HG03571 (cell line): Measurements from ENCODE around the gene NRSN1.

Experiments used
- ATAC-seq: cut with Tn5 transposase; IDR thresholded peaks from one replicate; pipeline ENCODE4 v1.9.1; 2021; ENCODE audit not compliant: unreplicated experiment

NRSN1 gene

GRCh38 chr6:24125980-24126379 is at the start of gene NRSN1:
NRSN1 (plus strand) TSS chr6:24126215; CDS start chr6:24134328, 8,113 bp downstream.
- no peak for ATAC-seq

GRCh38 chr6:24078200-24078599 is 47.8 kb upstream of the NRSN1 start:
- ATAC-seq, result no peak

- no peak for ATAC-seq
Measured at GRCh38 chr6:24079076-24079475, 46.9 kb upstream of the NRSN1 start.

GRCh38 chr6:24080711-24081110 is 45.3 kb upstream of the NRSN1 start:
- ATAC-seq, result no peak

DNA sequence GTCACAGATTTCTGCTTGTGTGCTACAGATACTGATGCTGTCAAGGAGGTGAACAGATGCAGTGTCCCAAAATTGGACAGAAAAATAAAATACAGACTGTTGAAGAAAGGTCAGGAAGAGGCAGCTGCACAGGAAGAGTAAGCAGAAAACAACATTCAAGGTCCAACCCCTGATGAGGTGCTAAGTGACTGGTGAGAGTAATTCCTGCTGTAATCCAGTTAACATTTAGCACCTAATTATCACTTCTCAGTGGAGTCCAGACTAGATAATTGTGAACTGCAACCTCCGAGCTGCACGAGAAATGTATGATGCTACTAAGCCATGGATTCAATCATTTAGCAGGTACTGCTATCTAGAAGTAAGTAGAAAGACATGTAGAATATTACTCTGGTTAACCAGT is 36.3 kb upstream of the NRSN1 start:
- ATAC-seq, result no peak

GRCh38 chr6:24092407-24092806 is 33.6 kb upstream of the NRSN1 start:
- ATAC-seq, result no peak

GRCh38 chr6:24093381-24093780 is 32.6 kb upstream of the NRSN1 start:
- ATAC-seq, result no peak

DNA sequence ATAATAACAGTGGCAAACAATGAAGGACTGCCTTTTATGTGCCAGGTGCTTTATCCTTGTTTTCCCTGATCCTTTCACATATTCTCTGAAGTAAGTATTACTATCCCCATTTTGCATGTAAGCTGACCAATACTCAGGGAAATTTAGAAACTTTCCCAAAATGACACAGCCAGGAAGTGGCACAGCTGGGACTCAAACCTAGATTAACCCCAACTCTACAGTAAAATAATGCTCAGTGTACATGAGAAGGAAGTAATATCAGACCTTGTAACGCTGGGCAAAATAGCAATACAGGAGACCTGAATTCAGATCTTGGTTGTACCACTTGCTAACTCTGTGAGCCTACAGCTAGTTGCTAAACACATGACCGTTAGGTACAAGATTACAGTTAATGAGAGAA is 26.8 kb upstream of the NRSN1 start:
- ATAC-seq, result no peak

DNA sequence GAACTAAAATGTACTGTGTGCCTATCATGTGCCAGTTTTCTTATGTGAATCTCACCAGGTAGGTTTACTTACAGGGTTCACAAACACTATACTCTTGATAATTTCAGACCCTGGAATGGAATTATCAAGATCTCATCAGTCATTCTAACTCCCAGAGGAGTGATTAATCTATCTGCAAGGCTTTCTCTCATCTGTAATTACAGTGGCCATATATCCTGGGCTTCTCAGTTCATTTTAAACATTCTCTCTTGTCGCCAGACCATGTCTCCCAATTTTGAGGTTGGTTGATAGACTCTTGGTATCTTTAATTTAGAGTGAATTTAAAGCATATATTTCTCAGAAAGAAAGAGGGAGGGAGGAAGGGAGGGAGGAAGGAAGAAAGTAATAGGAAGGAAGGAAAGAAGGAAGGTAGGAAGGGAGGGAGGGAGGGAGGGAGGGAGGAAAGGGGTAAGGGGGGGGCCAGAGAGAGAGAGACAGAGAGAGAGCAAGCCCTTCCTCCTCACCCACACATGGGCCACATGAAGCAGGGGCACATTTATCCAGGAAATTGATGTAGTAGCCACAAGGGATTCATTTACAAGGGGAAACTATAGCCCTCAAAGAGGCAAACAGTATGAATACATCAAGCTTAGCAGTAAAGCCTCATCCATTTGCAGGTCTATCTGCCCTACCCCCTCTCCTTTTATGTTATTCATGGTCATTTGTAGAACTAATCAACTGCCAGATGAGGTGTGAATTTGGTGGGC is 25.8 kb upstream of the NRSN1 start:
- ATAC-seq, result no peak

GRCh38 chr6:24100770-24101155 is 25.3 kb upstream of the NRSN1 start:
- no peak for ATAC-seq

DNA sequence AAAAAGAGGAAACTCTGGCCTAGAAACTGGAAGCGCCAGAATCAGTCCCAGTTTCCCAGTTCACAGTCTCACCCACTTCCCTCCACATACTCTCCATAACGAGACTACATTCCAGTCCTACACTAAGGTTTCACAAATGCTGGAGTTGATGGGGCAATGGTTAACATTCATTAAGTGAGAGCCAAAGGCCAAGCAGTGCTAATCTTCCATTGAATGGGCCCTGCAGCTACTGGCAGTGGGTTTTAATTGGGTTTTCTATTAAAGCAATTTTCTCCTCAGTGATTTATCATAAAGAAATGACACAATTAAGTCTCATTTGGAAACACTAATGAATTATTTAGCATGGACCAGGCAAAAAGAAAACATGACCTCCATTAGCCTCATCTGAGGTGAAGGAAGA is 20.8 kb upstream of the NRSN1 start:
- ATAC-seq, result no peak

- ATAC-seq, result no peak
Measured at GRCh38 chr6:24106291-24106690, 19.7 kb upstream of the NRSN1 start.

DNA sequence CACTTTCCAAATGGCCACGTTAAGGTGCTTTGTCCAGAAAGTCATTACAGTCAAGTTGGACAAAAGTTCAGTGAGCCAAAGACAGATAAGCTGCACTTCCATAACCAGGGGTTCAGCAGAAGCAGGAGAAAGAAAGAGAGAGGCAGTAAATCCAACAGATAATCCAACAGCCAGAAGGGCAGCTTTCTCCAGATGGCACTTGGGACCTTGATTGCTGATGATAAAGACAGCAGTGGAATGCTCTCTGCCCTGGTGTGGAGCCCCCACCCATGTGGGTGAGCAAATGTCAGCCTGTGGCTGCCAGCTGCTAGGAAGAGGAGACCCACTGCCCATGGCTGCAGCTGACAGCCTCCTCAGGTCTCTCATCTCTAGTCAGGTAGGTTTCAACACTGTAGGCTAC is 18.7 kb upstream of the NRSN1 start:
- ATAC-seq, result no peak

DNA sequence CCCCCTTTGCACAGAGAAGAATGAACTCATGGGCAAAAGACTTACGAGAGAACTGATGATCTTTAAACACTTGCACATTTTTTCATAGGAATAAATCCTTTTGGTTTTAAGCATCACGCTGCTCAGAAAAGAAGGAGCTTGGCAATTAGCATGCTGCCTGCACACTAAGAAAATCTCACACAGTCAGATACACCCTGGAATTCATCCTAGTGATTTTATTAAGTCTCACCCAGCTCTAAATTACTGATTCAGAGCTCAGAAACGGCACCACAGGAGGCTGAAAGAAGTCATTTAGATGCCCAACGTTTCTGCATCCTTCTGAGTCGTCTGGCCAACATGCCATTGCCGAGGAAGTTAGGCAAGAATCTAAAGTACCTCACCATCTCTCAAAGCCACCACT is 18.0 kb upstream of the NRSN1 start:
- ATAC-seq, result no peak

DNA sequence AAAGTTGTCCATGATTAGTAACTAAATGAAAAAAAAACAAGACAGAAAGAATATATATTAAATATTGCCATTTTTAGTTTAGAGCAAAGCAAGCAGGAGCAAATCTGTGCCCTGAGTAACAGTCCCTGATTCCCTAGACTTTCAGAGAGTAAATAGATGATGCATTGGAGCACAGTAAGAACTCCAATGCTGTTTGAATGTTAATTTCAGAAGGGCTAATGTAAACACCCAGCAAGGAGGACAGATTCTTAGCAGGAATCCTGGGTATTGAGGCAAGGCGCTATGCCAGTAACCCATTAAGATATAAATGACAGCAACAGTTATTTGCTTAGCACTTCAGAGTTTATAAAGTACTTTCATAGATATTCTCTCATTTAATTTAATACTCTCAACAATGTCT is 15.6 kb upstream of the NRSN1 start:
- ATAC-seq, result no peak

DNA sequence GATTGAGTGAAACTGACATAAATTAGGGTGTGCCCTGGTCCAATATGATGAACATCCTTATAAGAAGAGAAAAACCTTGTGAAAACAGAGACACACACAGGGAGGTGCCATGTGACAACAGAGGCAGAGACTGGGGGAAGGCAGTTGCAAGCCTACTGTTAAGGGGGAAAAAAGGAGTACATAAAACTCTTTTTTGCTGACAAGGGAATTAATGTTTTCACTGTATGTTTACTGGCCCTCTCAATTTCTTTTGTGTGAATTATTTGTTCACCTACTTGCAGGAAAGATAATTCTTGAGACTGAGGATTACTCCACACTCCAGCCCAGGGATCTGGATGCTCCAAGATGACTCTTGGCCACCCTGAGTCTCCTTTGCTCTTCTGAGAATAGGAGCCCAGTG is 12.1 kb upstream of the NRSN1 start:
- ATAC-seq, result no peak

- no peak for ATAC-seq
Measured at GRCh38 chr6:24117021-24117420, 9.0 kb upstream of the NRSN1 start.

- ATAC-seq, result no peak
Measured at GRCh38 chr6:24122139-24122538, 3.9 kb upstream of the NRSN1 start.

GRCh38 chr6:24126586-24127192 is 674 bp downstream of the NRSN1 start:
- no peak for ATAC-seq

GRCh38 chr6:24127316-24127715 is 1.3 kb downstream of the NRSN1 start:
- no peak for ATAC-seq

DNA sequence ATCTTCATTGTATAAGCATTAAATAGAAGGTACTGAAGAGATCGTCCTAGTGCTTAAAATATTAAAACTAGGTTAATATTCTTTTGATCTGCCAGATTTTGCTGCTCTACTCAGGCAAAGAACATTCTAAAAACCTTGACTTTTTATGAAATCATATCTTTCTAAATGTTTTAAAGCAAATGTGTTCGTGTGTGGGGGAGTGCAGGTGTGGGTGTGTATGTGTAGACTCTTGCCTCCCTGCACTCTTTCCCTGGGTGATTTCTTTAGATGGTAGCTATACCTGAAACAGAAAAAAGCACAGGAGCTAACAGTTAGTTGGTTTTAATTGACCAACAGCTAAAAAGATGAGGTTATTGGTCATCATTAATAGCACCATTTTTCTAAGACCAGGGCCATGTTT is 5.7 kb downstream of the NRSN1 start:
- no peak for ATAC-seq

- ATAC-seq, result no peak
Measured at GRCh38 chr6:24139080-24139479, 13.1 kb downstream of the NRSN1 start.

DNA sequence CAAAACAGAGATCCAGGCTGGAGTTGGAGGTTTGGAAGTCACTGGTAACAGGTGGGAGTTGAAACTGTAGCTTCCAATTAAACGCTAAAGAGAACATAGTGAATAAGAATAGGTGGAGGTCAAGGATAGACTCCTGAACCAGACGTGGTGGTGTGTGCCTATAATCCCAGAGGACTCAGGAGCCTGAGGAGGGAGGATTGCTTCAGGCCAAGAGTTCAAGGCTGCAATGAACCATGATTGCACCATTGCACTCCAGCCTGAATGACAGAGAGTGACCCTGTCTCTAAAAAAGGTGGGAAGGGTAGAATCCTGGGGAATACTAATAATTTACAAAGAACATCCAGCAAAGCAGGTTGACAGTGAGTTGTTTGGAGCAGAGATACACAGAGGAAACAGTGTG is 13.6 kb downstream of the NRSN1 start:
- no peak for ATAC-seq
